Measurements from ENCODE around the gene STYK1.
"Not testable (repeated sequence)": the region's sequence is repeated elsewhere in the genome, so short reads cannot be mapped to it uniquely, and the experiment has no call there.

STYK1 gene

GRCh38 chr12:10620078-10620779 lies 53.6 kb downstream of the STYK1 start:
- DNase-seq (ENCODE audit: low read depth, low spot score): no peak

DNA sequence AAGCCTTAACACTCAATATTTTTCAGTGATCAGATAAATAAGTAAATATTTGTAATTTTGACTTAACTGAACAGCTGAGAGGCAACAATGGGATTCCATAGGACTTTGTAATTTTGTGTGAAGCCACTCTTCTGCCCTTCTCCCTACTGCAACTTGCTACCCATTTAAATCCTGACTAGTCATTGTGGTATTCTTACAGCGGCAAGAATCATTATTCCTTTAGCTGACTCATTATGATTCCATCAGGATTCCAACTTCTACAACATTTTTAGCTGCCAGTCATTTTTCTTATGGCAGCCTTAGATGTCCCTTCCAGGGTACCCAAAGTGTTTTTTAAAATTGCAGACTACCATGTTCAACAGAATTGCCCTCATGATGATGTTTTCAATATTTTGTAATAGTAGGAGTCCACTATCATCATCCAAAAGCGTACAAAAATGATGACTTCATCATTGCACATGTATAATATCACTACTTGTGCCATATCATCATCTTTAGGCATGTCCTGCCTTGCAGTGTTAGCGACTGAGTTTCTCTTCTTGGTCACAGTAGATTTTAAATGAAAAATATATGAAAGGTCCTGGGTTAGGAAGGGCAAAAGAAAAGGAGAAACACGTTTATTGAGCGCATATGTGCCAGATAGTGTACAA lies 55.4 kb downstream of the STYK1 start:
- DNase-seq (ENCODE audit: low read depth, low spot score): peak; percentile 69

DNA sequence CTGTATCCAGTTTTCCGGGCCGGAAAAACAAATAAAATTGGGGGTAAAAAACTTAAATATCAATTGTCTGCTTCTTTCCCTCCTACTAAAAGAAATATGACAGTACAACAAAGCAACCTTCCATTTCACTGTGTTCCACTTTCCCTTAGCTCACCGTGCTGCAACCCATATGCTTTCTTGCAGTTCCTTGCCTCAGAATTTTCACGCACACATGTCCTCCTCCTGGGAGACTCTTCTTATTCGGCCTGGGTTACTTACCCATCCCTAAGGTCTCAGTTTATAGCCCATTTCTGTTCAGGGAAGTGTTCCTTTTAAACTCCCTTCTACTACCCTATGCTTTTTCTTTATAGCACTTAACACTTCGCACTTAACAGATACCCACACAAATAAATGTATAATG lies 56.0 kb downstream of the STYK1 start:
- DNase-seq (ENCODE audit: low read depth, low spot score): peak; percentile 2

DNA sequence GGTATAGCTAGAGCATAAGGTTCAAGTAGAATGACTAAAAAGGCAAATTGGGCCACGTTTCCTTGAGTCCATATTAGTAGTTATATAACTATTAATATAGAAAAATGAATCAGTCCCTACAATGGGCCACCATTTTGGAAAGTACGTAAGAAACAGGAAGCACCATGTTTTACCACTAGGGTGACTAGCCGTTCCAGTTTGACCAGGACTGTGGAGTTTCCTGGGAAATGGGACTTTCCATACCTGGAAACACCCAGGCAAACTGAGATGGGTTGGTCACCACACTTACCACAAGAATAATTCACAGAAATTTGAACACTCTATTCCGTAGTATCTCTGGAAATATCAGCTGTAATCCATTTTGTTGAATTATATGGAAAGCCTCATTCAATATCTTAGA lies 58.3 kb downstream of the STYK1 start:
- DNase-seq (ENCODE audit: low read depth, low spot score): no peak

- no peak for DNase-seq (ENCODE audit: low read depth, low spot score)
Measured at GRCh38 chr12:10614056-10614370, 59.8 kb downstream of the STYK1 start.

- DNase-seq (ENCODE audit: low read depth, low spot score): peak; percentile 99
Measured at GRCh38 chr12:10613349-10614055, 60.4 kb downstream of the STYK1 start, which contains the start of gene MAGOHB. MAGOHB (minus strand) TSS chr12:10613609; CDS start chr12:10613532, 77 bp downstream.

- DNase-seq (ENCODE audit: low read depth, low spot score): no peak
Measured at GRCh38 chr12:10612984-10613348, 60.9 kb downstream of the STYK1 start.

GRCh38 chr12:10612110-10612509 lies 61.7 kb downstream of the STYK1 start:
- no peak for DNase-seq (ENCODE audit: low read depth, low spot score)

DNA sequence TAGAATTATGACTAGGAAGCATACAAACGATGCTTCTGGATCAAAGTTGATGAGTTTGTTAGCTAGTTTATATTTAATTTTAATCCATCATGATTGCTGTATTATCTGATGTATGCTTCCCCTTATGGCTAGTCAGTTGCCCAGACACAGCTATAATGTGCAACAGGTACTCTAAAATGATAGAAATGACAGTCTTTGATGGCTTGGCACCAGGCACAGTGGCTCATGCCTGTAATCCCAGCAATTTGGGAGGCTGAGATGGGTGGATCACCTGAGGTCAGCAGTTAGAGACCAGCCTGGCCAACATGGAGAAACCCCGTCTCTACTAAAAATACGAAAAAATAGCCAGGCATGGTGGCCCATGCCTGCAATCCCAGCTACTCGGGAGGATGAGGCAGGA lies 62.6 kb downstream of the STYK1 start:
- DNase-seq (ENCODE audit: low read depth, low spot score): not testable (repeated sequence)

DNA sequence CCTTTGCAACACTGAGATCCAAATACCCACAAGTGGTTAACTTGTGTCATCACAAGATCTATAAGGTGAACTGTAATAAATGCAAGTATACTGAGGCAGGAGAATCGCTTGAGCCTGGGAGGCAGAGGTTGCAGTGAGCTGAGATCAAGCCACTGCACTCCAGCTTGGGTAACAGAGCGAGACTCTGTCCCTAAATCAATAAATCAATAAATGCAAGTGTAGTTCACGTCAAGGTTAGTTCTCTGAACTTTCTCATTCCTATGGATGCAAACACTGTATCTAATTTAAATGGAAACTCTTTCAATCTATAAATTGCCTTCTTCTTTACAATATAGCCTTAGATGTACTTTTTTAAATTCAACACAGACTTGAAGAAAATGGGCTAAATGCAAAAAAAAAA lies 63.7 kb downstream of the STYK1 start:
- DNase-seq (ENCODE audit: low read depth, low spot score): no peak

GRCh38 chr12:10607885-10608458 lies 65.9 kb downstream of the STYK1 start:
- no peak for DNase-seq (ENCODE audit: low read depth, low spot score)

- no peak for DNase-seq (ENCODE audit: low read depth, low spot score)
Measured at GRCh38 chr12:10601860-10602259, 72.0 kb downstream of the STYK1 start.

DNA sequence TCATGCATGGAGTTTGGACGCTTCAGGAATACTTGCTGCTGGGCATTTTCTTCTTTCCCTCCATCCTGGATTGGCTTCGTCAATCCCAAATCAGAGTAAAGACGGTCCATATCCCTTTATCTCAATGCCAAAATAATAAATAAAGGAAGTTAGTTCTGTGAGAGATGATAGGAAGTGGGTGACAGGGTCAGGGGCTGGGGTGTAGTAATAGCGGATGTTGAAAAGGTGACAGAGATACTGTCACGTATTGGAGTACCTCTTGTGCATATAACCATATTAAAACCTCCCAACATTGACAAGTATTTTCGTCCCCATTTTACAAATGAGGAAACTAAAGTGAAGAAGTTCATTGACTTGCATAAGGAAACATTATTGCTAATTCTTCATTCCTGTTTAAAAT lies 72.9 kb downstream of the STYK1 start:
- no peak for DNase-seq (ENCODE audit: low read depth, low spot score)

DNA sequence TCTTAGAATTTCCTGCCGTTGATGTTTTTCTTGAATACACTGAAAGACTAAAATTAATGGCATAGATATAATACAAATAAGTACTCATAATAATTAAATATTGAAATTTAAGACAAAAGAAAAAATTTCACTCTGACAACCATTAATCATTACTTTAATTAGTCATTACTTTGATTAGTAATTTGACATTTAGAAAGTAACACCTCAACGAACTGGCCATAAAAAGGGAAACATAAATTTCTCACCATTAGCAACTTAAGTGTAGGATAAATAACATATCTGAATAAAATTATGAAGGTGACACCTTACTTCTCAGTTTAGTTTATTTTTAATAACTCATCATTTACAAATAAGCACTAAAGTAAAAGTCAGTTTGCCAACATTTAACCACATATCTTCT lies 78.0 kb downstream of the STYK1 start:
- no peak for DNase-seq (ENCODE audit: low read depth, low spot score)

GRCh38 chr12:10590966-10591365 lies 82.9 kb downstream of the STYK1 start:
- no peak for DNase-seq (ENCODE audit: low read depth, low spot score)

DNA sequence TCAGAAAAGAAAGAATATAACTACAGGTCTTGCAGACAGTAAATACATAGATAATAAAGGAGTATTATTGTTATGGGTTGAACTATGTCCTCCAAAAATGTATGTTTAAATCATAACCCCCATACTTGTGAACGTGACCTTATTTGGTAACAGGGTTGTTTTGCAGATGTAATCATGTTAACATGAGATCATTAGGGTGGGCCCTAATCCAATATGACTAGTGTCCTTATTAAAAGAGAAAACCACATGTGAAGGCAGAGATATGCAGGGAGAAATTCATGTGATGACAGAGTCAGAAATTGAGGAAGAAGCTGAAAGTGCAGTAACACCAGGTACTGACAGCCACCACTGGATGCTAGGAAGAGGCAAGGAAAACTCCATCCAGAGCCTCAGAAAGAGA lies 89.4 kb downstream of the STYK1 start:
- no peak for DNase-seq (ENCODE audit: low read depth, low spot score)

- DNase-seq (ENCODE audit: low read depth, low spot score): no peak
Measured at GRCh38 chr12:10582704-10583103, 91.1 kb downstream of the STYK1 start.

- DNase-seq (ENCODE audit: low read depth, low spot score): not testable (repeated sequence)
Measured at GRCh38 chr12:10582133-10582532, 91.7 kb downstream of the STYK1 start.

DNA sequence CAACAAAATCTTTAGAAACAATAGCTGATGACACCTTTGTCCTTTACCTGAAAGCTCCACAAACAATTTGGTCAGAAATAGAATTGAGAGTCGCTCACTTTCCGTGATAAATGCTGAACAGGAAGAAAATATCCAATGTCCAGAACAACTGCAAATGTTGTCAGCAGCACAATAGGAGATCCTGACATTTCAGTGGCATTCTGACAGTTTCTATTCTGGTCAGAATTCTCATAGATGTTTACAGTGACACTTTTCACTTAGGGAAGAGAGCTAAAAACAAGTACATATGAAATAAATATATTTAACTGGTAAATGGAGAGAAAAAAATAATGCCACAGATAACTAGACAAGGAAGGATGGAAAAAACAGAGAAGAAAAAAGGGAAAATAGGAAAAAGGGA lies 99.5 kb downstream of the STYK1 start:
- no peak for DNase-seq (ENCODE audit: low read depth, low spot score)

GRCh38 chr12:10572021-10572490 lies 101.8 kb downstream of the STYK1 start:
- DNase-seq (ENCODE audit: low read depth, low spot score): not testable (repeated sequence)

DNA sequence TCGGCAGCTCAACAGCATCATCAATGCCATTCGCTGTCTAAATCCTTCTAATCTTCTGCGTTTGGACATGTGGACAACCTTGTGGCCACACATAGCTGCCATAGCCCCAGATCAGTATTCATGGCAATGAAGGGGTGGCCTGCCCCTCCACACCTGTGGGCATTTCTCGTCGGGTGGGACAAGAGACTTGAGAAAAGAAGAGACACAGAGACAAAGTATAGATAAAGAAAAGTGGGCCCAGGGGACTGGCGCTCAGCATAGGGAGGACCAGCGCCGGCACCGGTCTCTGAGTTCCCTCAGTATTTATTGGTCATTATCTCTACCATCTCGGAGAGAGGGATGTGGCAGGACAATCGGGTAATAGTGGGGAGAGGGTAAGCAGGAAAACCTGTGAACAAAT lies 102.7 kb downstream of the STYK1 start:
- DNase-seq (ENCODE audit: low read depth, low spot score): no peak
